Effector CD8-positive, alpha-beta T cell (primary cell): ENCODE data around the gene AFMID.

Experiments
- DNase-seq: peaks from one replicate; lab custom pipeline; 2025; lab: John Stamatoyannopoulos, UW

The AFMID gene

DNA sequence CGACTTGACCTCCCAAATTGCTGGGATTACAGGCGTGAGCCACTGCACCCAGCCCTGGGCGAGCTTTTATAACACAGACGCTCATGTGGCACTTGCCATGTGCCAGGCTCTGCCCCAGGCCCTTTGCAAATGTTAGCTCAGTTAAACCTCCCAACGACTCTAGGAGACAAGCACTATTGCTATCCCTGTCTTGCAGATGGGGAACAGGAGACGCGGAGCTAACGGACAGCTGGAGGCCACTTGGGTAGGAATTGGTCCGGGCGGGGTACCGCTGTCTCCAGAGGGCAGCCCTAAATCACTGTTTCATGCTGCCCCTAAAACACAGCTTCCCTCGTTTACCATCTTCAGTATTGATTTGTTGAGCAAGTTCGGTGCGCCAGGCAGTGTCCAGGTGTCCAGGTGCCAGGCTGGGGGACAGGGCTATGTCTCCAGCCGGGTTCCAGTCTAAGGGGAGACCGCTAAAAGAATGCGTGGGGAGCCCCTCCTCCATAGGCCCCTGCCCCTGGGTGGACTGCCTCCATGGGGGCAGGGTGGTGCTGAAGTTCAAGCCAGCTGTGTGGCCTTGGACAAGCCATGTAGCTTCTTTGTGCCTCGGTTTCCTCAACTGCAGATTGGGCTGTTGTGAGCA, 68.0 kb downstream of the AFMID start:
- DNase-seq, result no peak

DNA sequence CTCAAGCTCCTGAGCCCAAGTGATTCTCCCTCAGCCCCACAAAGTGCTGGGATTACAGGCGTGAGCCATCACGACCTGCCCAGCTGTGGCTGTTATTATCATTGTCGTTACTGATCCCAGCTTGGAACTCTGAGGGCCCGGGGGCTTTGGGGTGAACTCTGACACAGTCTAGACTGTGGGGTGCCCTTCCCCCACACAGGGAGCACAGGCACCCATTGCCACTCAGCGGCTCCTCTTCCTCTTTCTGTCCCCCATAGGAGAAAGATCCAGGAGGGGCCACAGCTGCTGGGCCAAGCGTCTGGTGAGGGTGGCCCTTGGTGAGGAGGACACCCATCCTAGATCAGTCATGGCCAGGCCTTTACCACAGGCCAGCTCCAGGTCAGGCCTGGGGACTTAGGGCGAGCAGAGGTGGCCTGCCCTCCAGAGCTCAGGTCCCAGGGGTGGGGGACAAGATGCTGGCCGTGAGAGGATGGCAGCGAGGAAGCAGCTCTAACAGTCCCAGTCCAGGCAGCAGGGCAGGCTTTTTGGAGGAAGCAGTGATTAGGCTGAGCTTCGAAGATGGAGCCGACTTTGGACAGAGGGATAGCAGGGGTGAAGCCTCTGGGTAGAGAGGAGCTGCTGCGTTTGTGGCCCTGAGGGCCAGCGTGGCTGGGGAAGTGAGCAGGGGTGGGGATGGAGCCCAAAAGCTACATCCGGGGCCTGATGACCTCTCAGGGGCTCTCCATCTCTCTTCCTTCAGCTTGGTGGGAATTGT, 69.0 kb downstream of the AFMID start:
- DNase-seq, result no peak

DNA sequence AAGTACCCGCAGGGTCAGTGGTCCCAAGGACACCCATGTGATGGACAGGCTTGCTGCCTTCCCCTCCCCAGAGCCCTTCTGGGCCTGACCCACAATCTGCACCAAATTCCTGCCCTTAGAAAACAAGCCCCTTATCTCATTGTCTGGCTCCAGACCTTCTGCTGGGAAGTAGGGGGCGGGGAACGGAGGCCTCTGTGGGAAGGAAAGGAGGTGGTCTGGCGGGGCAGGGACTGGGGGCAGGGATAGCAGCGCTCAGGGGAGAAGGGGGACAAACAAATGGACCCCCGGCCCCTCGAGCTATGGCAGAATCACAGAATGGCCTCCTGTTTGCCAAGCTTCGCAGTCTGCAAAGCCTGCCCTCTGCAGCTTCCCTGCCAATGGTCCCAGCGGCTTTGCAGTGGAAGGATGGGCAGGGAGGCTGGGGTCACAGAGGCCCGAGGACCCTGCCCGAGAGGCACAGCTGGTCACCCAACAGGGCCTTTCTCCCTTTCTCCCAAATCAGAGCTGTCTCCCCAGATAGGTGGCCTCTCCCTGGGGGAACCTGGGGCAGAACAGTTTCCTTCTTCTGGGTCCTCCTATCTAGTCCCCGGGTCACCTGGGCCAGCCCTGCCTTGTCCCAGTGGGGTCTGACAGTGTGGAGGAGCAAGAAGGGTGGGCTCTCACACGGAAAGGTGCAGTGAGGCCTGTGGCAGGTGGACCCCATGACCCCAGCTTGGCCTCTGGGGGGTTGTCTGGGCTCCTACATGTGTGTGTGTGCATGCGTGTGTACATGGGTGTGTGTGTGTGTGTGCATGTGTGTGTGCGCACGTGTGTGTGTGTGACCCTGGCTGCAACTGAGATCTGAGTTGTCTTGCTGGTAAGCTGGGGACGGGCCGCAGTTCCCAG, 69.8 kb downstream of the AFMID start:
- no peak for DNase-seq
